HepG2 (cell line): ENCODE results near the gene TEX35. TPM values are rescaled to one million over a fixed set of nuclear protein-coding genes. Genes with fewer than 3 reads are reported as not detected.

Experiments used
- ATAC-seq: fragments of 200-7000 bp; cut with Tn5 transposase; 3 replicates; pipeline ENCODE4 v1.9.1; 2020; ENCODE audit warnings: mild to moderate bottlenecking, moderate library complexity
- BruUV-seq: library from RNA; stranded (reverse); fragments of 400-500 nt; replicated peaks from 2 replicates; lab custom pipeline; 2021; lab: Mats Ljungman, UMichigan
- CTCF ChIA-PET: fragments of 300-600 bp; formaldehyde crosslinking; extraction: SDS; loops from one replicate; lab custom pipeline; 2021; ENCODE audit warnings: low total read pairs, inconsistent platforms, low intra/inter-chr PET ratio; lab: Yijun Ruan, JAX
- POLR2A ChIA-PET: fragments of 350-600 bp; sonication (Branson Sonifier 250); formaldehyde crosslinking; loops from one replicate; lab custom pipeline; 2020; ENCODE audit warnings: antibody characterized with exemption, inconsistent platforms; lab: Yijun Ruan, JAX
- DNase-seq: peaks from one replicate; pipeline ENCODE4 v3.0.0-alpha.2; 2015; ENCODE audit warnings: low spot score
- FAIRE-seq: peaks from 3 replicates; lab custom pipeline; 2011; peaks lifted over from hg19 to GRCh38; lab: Jason Lieb, UNC
- H2AFZ ChIP-seq: one replicate; pipeline ENCODE4 v1.6.1; 2011; ENCODE audit warnings: low read length, inconsistent platforms
- H3K27ac ChIP-seq: fragments of 300-600 bp; 3 replicates; pipeline ENCODE4 v1.8.0; 2011; ENCODE audit warnings: mixed run types, mild to moderate bottlenecking, mixed read lengths, low read length, inconsistent platforms; ENCODE audit not compliant: insufficient read depth; ENCODE audit errors: extremely low read length
- H3K27me3 ChIP-seq, 2 experiments: fragments of 200-600 bp in 1 of 2; 2 replicates in 1 of 2; 3 replicates in 1 of 2; pipeline versions ENCODE4 v1.6.0 to v1.8.0; 2011; ENCODE audit warnings: low read length in 2 of 2, mild to moderate bottlenecking in 2 of 2, moderate library complexity in 2 of 2, inconsistent platforms in 1 of 2; ENCODE audit not compliant: insufficient read depth in 2 of 2, control insufficient read depth in 1 of 2
- H3K36me3 ChIP-seq, 2 experiments: fragments of 200-600 bp in 1 of 2; replicated peaks in 1 of 2; 2 replicates in 1 of 2; 3 replicates in 1 of 2; pipeline versions ENCODE4 v1.5.1 to v1.8.0; 2011; ENCODE audit warnings: low read length in 2 of 2, inconsistent platforms in 1 of 2; ENCODE audit not compliant: insufficient read depth in 2 of 2, control insufficient read depth in 1 of 2
- H3K4me1 ChIP-seq: 2 replicates; pipeline ENCODE4 v1.5.1; 2012; ENCODE audit warnings: low read length, inconsistent platforms; ENCODE audit not compliant: insufficient read depth
- H3K4me2 ChIP-seq: 2 replicates; pipeline ENCODE4 v1.6.0; 2011; ENCODE audit warnings: low read depth, low read length, inconsistent platforms
- H3K4me3 ChIP-seq, 3 experiments: fragments of 200-600 bp in 1 of 3; sonication (generic), shearing (Covaris generic) in 1 of 3; replicated peaks in 1 of 3; 2 replicates each; pipeline ENCODE4 v1.5.1; 2011 to 2016; ENCODE audit warnings: low read length in 3 of 3, inconsistent platforms in 2 of 3, low read depth in 2 of 3, mild to moderate bottlenecking in 2 of 3, control low read depth in 1 of 3, mixed read lengths in 1 of 3; ENCODE audit not compliant: insufficient read depth in 1 of 3
- H3K79me2 ChIP-seq: one replicate; pipeline ENCODE4 v1.6.1; 2011; ENCODE audit warnings: low read length, inconsistent platforms; ENCODE audit not compliant: insufficient read depth
- H3K9ac ChIP-seq: 2 replicates; pipeline ENCODE4 v1.6.0; 2011; ENCODE audit warnings: mild to moderate bottlenecking, low read depth, low read length, inconsistent platforms; ENCODE audit not compliant: insufficient read depth
- H3K9me3 ChIP-seq: 2 replicates; pipeline ENCODE4 v1.5.1; 2012; ENCODE audit warnings: mild to moderate bottlenecking, low read length
- H4K20me1 ChIP-seq: 2 replicates; pipeline ENCODE4 v1.6.0; 2011; ENCODE audit warnings: inconsistent platforms, mild to moderate bottlenecking, low read length, moderate library complexity; ENCODE audit not compliant: insufficient read depth
- ATRX ChIP-seq: sonication (generic); formaldehyde crosslinking; IDR thresholded peaks from 2 replicates; pipeline ENCODE4 v1.4.0; 2020; ENCODE audit warnings: missing genetic modification reagents, borderline replicate concordance
- GTF2F1 ChIP-seq: fragments of 150-350 bp; IDR thresholded peaks from 2 replicates; pipeline ENCODE4 v1.6.1; 2014; ENCODE audit warnings: low read length
- HIVEP1 ChIP-seq: sonication (generic); formaldehyde crosslinking; IDR thresholded peaks from 2 replicates; pipeline ENCODE4 v1.4.0; 2020; ENCODE audit warnings: mild to moderate bottlenecking, missing genetic modification reagents
- KDM5A ChIP-seq: fragments of 200-600 bp; sonication (generic); IDR thresholded peaks from 2 replicates; pipeline ENCODE4 v1.7.0; 2018; ENCODE audit warnings: antibody characterized with exemption, mild to moderate bottlenecking, low read length, borderline replicate concordance
- MTF2 ChIP-seq: sonication (generic); formaldehyde crosslinking; IDR thresholded peaks from 2 replicates; pipeline ENCODE4 v1.5.0; 2020; ENCODE audit warnings: missing genetic modification reagents, borderline replicate concordance
- NKX3-1 ChIP-seq: sonication (generic); formaldehyde crosslinking; IDR thresholded peaks from 2 replicates; pipeline ENCODE4 v1.5.0; 2020; ENCODE audit warnings: missing genetic modification reagents
- POLR2AphosphoS2 ChIP-seq: IDR thresholded peaks from 2 replicates; pipeline ENCODE4 v1.6.1; 2011; ENCODE audit warnings: low read depth, low read length, improper control_type of control experiment
- SRY ChIP-seq: sonication (generic); formaldehyde crosslinking; IDR thresholded peaks from 2 replicates; pipeline ENCODE4 v1.8.0; 2022; ENCODE audit warnings: mild to moderate bottlenecking, missing genetic modification reagents
- TEAD3 ChIP-seq: optimal IDR thresholded peaks from 2 replicates; pipeline ENCODE3; 2016; ENCODE audit warnings: borderline replicate concordance
- TSC22D2 ChIP-seq: sonication (generic); formaldehyde crosslinking; IDR thresholded peaks from 2 replicates; pipeline ENCODE4 v1.5.1; 2020; ENCODE audit warnings: missing genetic modification reagents, mild to moderate bottlenecking, borderline replicate concordance
- ZBTB38 ChIP-seq: sonication (generic); formaldehyde crosslinking; IDR thresholded peaks from 2 replicates; pipeline ENCODE4 v1.5.1; 2020; ENCODE audit warnings: mild to moderate bottlenecking, missing genetic modification reagents
- ZBTB42 ChIP-seq: sonication (generic); formaldehyde crosslinking; IDR thresholded peaks from 2 replicates; pipeline ENCODE4 v1.5.0; 2020; ENCODE audit warnings: mild to moderate bottlenecking, missing genetic modification reagents
- ZKSCAN5 ChIP-seq: sonication (generic); formaldehyde crosslinking; IDR thresholded peaks from 2 replicates; pipeline ENCODE4 v1.5.1; 2020; ENCODE audit warnings: mild to moderate bottlenecking, missing genetic modification reagents
- ZNF207 ChIP-seq: fragments of 450-650 bp; IDR thresholded peaks from 2 replicates; pipeline ENCODE4 v1.6.1; 2016; ENCODE audit warnings: antibody characterized with exemption, borderline replicate concordance
- ZNF234 ChIP-seq: sonication (generic); formaldehyde crosslinking; conservative IDR thresholded peaks from 2 replicates; pipeline ENCODE4 v1.5.1; 2020; ENCODE audit warnings: mild to moderate bottlenecking, missing genetic modification reagents
- ZNF256 ChIP-seq: sonication (generic); formaldehyde crosslinking; conservative IDR thresholded peaks from 2 replicates; pipeline ENCODE4 v1.4.0; 2020; ENCODE audit warnings: missing genetic modification reagents
- ZNF282 ChIP-seq: fragments of 450-650 bp; IDR thresholded peaks from 2 replicates; pipeline ENCODE4 v1.6.1; 2018; ENCODE audit not compliant: partially characterized antibody
- ZNF335 ChIP-seq: sonication (generic); formaldehyde crosslinking; IDR thresholded peaks from 2 replicates; pipeline ENCODE4 v1.4.0; 2020; ENCODE audit warnings: missing genetic modification reagents
- ZNF343 ChIP-seq: sonication (generic); formaldehyde crosslinking; IDR thresholded peaks from 2 replicates; pipeline ENCODE4 v1.4.0; 2020; ENCODE audit warnings: mild to moderate bottlenecking, missing genetic modification reagents
- ZNF468 ChIP-seq: sonication (generic); formaldehyde crosslinking; IDR thresholded peaks from 2 replicates; pipeline ENCODE4 v1.8.0; 2022; ENCODE audit warnings: mild to moderate bottlenecking, moderate library complexity, missing genetic modification reagents
- ZSCAN30 ChIP-seq: sonication (generic); formaldehyde crosslinking; IDR thresholded peaks from 2 replicates; pipeline ENCODE4 v1.5.0; 2020; ENCODE audit warnings: mild to moderate bottlenecking, missing genetic modification reagents
- WGBS: methylation state at CpG from one replicate; pipeline ENCODE4 v1.1.6; 2017; ENCODE audit warnings: low lambda C conversion rate; 5-methylcytosine and 5-hydroxymethylcytosine counted together
- in situ Hi-C: cut with HindIII; loops from 2 replicates; pipeline ENCODE4 v1.10.0; 2017; ENCODE audit warnings: low pct_unique_long_range_greater_than_20kb; ENCODE audit not compliant: extremely low pct_ligation_motif_present
- intact Hi-C: fragments of 100-400 bp; cut with micrococcal nuclease; formaldehyde crosslinking; loops from one replicate; pipeline ENCODE4 v1.10.0; 2022; ENCODE audit not compliant: unreplicated experiment
- polyA plus RNA-seq, 8 experiments: library from polyadenylated mRNA; depleted of rRNA in 3 of 8; stranded (reverse) in 7 of 8; unstranded in 1 of 8; fragments of >200 nt; fragmentation: Illumina TruSeq in 4 of 8; extraction: Trizol in 4 of 8; gene quantifications; 2 replicates each; pipeline versions ENCODE4 v1.2.1 to v1.2.3, GENCODE V29; 2011 to 2016; ENCODE audit warnings: low read depth in 4 of 8, missing spikeins in 1 of 8, mixed read lengths in 1 of 8; ENCODE audit not compliant: insufficient read depth in 1 of 8
- total RNA-seq, 5 experiments: library from RNA; depleted of rRNA; stranded (reverse); fragments of >200 nt; fragmentation: Illumina TruSeq; extraction: Trizol; gene quantifications; 2 replicates each; pipeline ENCODE4 v1.2.3, GENCODE V29; 2016; ENCODE audit warnings: low read depth in 1 of 5
- TF ChIP-seq, protein P1 (sequence below): fragments of 450-650 bp; IDR thresholded peaks from 2 replicates; pipeline ENCODE4 v1.6.1; 2016
- TF ChIP-seq, protein P2 (sequence below): sonication (generic); formaldehyde crosslinking; conservative IDR thresholded peaks from 2 replicates; pipeline ENCODE4 v1.4.0; 2020; ENCODE audit warnings: missing genetic modification reagents

TEX35 gene
- total and polyA plus RNA-seq, 2 of the 13 experiments (the other 11 are each of a cell fraction or from before 2014, with no cell fraction given) = not detected

DNA sequence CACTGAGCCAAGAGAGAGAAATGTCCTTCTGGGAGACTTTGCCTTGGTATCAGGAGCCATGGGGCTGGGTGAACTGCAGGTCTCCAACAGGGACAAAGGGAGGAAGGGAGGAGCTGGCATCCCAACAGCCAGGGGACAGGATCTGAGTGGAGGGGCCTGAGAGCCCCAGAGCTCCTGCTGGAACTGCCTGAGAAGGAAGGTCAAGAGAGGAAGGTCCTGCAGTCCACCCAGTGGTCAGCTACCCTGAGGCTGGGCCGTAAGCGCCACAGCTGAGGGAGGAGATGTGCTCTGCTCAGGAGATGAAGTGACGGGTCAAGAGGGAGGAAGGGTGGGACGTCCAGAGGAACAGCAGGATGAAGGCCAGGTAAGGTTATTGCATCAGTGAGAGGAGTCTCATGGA lies 8.6 kb upstream of the TEX35 start:
- intact Hi-C loops = no loop called here

DNA sequence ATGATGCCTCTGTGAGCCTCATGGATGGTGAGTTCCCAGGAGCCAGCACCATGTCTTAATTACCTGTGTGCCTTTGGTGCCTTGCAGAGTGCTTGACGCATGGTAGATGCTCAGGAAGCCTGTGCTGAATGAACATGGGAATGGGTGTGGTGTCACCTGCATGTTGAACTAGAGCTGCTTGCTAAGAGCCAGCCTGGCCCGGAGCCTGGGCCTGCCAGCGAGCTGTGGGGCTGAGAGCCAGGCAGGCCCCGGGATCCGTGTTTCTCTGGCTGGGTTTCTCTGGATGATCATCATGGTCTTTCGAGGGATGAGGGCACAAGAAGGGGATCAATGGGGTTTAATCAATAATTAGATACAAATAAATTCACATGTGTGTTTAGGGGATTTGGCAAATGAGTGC lies 6.7 kb upstream of the TEX35 start:
- no peak for FAIRE-seq
- H2AFZ ChIP-seq = no peak overlapping the region
- no peak overlapping the region for H3K9ac ChIP-seq
- TF ChIP-seq ZKSCAN5 (CRISPR knock-in tag) (no peak), NKX3-1 (CRISPR knock-in tag) (no peak), ZBTB42 (no peak), ZSCAN30 (CRISPR knock-in tag) (no peak), ZBTB38 (CRISPR knock-in tag) (no peak), TEAD3 (CRISPR knock-in tag) (no peak), ZNF282 (no peak), ZNF468 (CRISPR knock-in tag) (no peak), ATRX (CRISPR knock-in tag) (no peak), SRY (CRISPR knock-in tag) (no peak), GTF2F1 (no peak)
- TF ChIP-seq, protein P1, sequence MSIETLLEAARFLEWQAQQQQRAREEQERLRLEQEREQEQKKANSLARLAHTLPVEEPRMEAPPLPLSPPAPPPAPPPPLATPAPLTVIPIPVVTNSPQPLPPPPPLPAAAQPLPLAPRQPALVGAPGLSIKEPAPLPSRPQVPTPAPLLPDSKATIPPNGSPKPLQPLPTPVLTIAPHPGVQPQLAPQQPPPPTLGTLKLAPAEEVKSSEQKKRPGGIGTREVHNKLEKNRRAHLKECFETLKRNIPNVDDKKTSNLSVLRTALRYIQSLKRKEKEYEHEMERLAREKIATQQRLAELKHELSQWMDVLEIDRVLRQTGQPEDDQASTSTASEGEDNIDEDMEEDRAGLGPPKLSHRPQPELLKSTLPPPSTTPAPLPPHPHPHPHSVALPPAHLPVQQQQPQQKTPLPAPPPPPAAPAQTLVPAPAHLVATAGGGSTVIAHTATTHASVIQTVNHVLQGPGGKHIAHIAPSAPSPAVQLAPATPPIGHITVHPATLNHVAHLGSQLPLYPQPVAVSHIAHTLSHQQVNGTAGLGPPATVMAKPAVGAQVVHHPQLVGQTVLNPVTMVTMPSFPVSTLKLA = no peak
- TF ChIP-seq, all 625 proteins: peak for 0
- Histone ChIP-seq H3K27me3 (no peaks in the 10 kb centered on the region; a peak in 1 of 5 replicates), H3K9me3 (no peaks in the 10 kb centered on the region), H3K36me3 (no peaks in the 10 kb centered on the region), H3K79me2 (no peaks in the 10 kb centered on the region), H3K27ac (no peak overlapping the region), H3K4me2 (no peak overlapping the region), H4K20me1 (no peaks in the 10 kb centered on the region), H3K4me1 (0 out of 2 replicates have a peak, but pooled peaks cover 8% of the 10 kb centered on the region), H3K4me3 (no peak overlapping the region)
- 74% methylated on average over 5 of the region's 6 CpGs for WGBS
- ChIA-PET POLR2A (no interaction called here), CTCF (no interaction called here)
- no TSS peak for BruUV-seq
- DNase-seq (no peak), ATAC-seq (no peak)
- intact Hi-C loops (no loop called here), in situ Hi-C loops (loop anchor here (10.0 kb wide), 1 partner anchor 211 kb away; no protein-coding TSS in a partner anchor)

More for the DNA sequence above, 8.6 kb upstream of the TEX35 start:
- no peak overlapping the region for H3K4me3 ChIP-seq
- H3K4me1 ChIP-seq = peaks cover 16% of the 10 kb centered on the region; the same call in 1 of the 2 replicates
- H2AFZ ChIP-seq = no peak overlapping the region
- no peak overlapping the region for H3K27ac ChIP-seq
- CTCF ChIA-PET = no interaction called here
- no peak for FAIRE-seq
- no peaks in the 10 kb centered on the region for H4K20me1 ChIP-seq
- TF ChIP-seq ZNF207 (no peak), TSC22D2 (CRISPR knock-in tag) (no peak), MTF2 (CRISPR knock-in tag) (no peak), POLR2AphosphoS2 (no peak), HIVEP1 (CRISPR knock-in tag) (no peak), ZNF335 (CRISPR knock-in tag) (no peak), ZNF256 (no peak), KDM5A (no peak), ZNF343 (CRISPR knock-in tag) (no peak), ZNF234 (CRISPR knock-in tag) (no peak)
- TF ChIP-seq, protein P2, sequence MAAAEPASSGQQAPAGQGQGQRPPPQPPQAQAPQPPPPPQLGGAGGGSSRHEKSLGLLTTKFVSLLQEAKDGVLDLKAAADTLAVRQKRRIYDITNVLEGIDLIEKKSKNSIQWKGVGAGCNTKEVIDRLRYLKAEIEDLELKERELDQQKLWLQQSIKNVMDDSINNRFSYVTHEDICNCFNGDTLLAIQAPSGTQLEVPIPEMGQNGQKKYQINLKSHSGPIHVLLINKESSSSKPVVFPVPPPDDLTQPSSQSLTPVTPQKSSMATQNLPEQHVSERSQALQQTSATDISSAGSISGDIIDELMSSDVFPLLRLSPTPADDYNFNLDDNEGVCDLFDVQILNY (CRISPR knock-in tag) = no peak
- no peaks in the 10 kb centered on the region; a peak in 1 of 5 replicates for H3K27me3 ChIP-seq
- POLR2A ChIA-PET = interaction anchor here (1.0 kb wide), 1 partner anchor 12 kb away, joined by 3 read pairs; no protein-coding TSS in a partner anchor
- H3K4me2 ChIP-seq = no peak overlapping the region
- H3K9ac ChIP-seq = no peak overlapping the region
- H3K36me3 ChIP-seq = no peaks in the 10 kb centered on the region
- H3K9me3 ChIP-seq = no peaks in the 10 kb centered on the region
- in situ Hi-C loops = loop anchor here (10.0 kb wide), 1 partner anchor 209 kb away; no protein-coding TSS in a partner anchor
- WGBS = 44% methylated on average over 4 of the region's 4 CpGs
- no peaks in the 10 kb centered on the region for H3K79me2 ChIP-seq
- DNase-seq = no peak
- ATAC-seq = no peak
- no TSS peak for BruUV-seq
